Stomach (tissue), 9 donors: ENCODE results near the gene PANK4. TPM values are rescaled to one million over a fixed set of nuclear protein-coding genes. Genes with fewer than 3 reads are reported as not detected.

ENCODE experiments used
- DNase-seq, 2 donors: peaks; one replicate each; pipeline versions ENCODE4 v3.0.0 to v3.0.0-alpha.2; 2013 to 2019
- H3K27ac ChIP-seq, 5 donors: fragments of 200-600 bp in 4 of 5; sonication (generic) in 4 of 5; one replicate each; pipeline ENCODE4 v1.5.1; 2013 to 2019; ENCODE audit warnings: mild to moderate bottlenecking in 1 of 5, moderate library complexity in 1 of 5
- H3K27me3 ChIP-seq, 3 donors: fragments of 200-600 bp; sonication (generic); one replicate each; pipeline ENCODE4 v1.5.1; 2017 to 2019; ENCODE audit warnings: mixed run types in 1 of 3
- H3K36me3 ChIP-seq, 4 donors: fragments of 200-600 bp; sonication (generic); 1 replicate in 3 of 4; 2 replicates in 1 of 4; pipeline ENCODE4 v1.5.1; 2016 to 2019
- H3K4me1 ChIP-seq, 4 donors: fragments of 200-600 bp; sonication (generic); one replicate each; pipeline ENCODE4 v1.5.1; 2016 to 2019
- H3K4me3 ChIP-seq, 4 donors: fragments of 200-600 bp; sonication (generic) in 3 of 4; one replicate each; pipeline ENCODE4 v1.5.1; 2016 to 2019; ENCODE audit warnings: mild to moderate bottlenecking in 1 of 4
- H3K9me3 ChIP-seq, 4 donors: fragments of 200-600 bp; sonication (generic); one replicate each; pipeline ENCODE4 v1.5.1; 2016 to 2019
- EP300 ChIP-seq: sonication (generic); formaldehyde crosslinking; IDR thresholded peaks from one replicate; pipeline ENCODE4 v1.6.1; 2017; ENCODE audit warnings: antibody characterized with exemption
- POLR2A ChIP-seq, 4 donors: fragments of 450-650 bp; IDR thresholded peaks; one replicate each; pipeline ENCODE4 v1.6.1; 2016; ENCODE audit warnings: antibody characterized with exemption in 4 of 4, control low read depth in 2 of 4, mild to moderate bottlenecking in 1 of 4, moderate library complexity in 1 of 4
- POLR2AphosphoS5 ChIP-seq, 3 donors: sonication (generic); formaldehyde crosslinking; IDR thresholded peaks; one replicate each; pipeline ENCODE4 v1.6.1; 2016; ENCODE audit warnings: antibody characterized with exemption in 3 of 3
- WGBS, 5 donors: extraction: QIAGEN DNeasy Blood & Tissue Kit in 3 of 5; methylation state at CpG; one replicate each; pipeline versions ENCODE4 v1.1.5 to v1.1.7; 2013 to 2018; 5-methylcytosine and 5-hydroxymethylcytosine counted together
- intact Hi-C: fragments of 100-400 bp; cut with DNase I; formaldehyde crosslinking; loops from one replicate; pipeline ENCODE4 v1.15.1; 2023; ENCODE audit warnings: low total_unique reads
- polyA plus RNA-seq, 3 donors: library from polyadenylated mRNA; stranded (reverse); fragments of 200-250 nt; gene quantifications; one replicate each; pipeline ENCODE4 v1.2.3, GENCODE V29; 2013
- total RNA-seq, 5 donors: library from RNA; depleted of rRNA; stranded (reverse); fragments of >200 nt; gene quantifications; one replicate each; pipeline versions ENCODE4 v1.1.0 to v1.2.3, GENCODE V29; 2014 to 2016
- TF ChIP-seq, protein P1 (sequence below), 7 experiments: fragments of 450-650 bp in 4 of 7; fragments of 200-600 bp in 3 of 7; sonication (generic) in 3 of 7; IDR thresholded peaks; one replicate each; pipeline ENCODE4 v1.5.1; 2016 to 2019; ENCODE audit warnings: antibody characterized with exemption in 7 of 7, control low read depth in 2 of 7, mild to moderate bottlenecking in 1 of 7
- donor health status: healthy with polysubstance abuse.
- donor health status: Bipolar disorder and iron deficiency.
- donor health status: healthy.

PANK4 gene
- total and polyA plus RNA-seq, 8 donors = 6.4 to 86.0 (median 19.5) TPM

DNA sequence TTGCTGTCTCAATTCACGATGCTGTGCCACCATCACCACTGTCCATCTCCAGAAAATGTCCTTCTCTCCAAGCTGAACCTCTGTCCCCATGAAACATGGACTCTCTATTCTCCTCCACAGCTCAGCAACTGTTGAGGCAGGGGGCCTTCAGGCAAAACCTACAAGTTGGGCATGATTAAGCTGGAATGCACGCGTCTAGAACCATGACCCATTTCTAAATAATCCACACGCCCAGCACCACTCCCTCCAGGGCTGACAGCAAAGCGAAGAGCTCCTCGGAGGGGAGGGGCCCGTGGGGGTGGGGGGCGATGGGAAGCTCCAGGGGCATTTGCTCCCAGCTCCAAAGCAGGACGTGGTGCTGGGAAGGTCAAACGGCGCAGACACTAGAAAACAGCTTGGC lies 7.0 kb upstream of the PANK4 start:
- TF ChIP-seq POLR2A (IDR thresholded peaks at IDR 0.05) = no peak
- TF ChIP-seq POLR2AphosphoS5 (IDR thresholded peaks at IDR 0.05) = no peak
- TF ChIP-seq EP300 = no peak
- TF ChIP-seq, protein P1, sequence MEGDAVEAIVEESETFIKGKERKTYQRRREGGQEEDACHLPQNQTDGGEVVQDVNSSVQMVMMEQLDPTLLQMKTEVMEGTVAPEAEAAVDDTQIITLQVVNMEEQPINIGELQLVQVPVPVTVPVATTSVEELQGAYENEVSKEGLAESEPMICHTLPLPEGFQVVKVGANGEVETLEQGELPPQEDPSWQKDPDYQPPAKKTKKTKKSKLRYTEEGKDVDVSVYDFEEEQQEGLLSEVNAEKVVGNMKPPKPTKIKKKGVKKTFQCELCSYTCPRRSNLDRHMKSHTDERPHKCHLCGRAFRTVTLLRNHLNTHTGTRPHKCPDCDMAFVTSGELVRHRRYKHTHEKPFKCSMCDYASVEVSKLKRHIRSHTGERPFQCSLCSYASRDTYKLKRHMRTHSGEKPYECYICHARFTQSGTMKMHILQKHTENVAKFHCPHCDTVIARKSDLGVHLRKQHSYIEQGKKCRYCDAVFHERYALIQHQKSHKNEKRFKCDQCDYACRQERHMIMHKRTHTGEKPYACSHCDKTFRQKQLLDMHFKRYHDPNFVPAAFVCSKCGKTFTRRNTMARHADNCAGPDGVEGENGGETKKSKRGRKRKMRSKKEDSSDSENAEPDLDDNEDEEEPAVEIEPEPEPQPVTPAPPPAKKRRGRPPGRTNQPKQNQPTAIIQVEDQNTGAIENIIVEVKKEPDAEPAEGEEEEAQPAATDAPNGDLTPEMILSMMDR (IDR thresholded peaks at IDR 0.05) = no peak
- no peak overlapping the region for H3K27ac ChIP-seq
- no peaks in the 10 kb centered on the region for H3K9me3 ChIP-seq
- 72 to 84% (median 79%) methylated on average over 11 of the region's 11 CpGs for WGBS, 5 donors
- DNase-seq = no peak
- H3K4me3 ChIP-seq = no peak overlapping the region
- H3K36me3 ChIP-seq = no peaks in the 10 kb centered on the region
- H3K4me1 ChIP-seq = peaks cover 35 to 52% (median 51%) of the 10 kb centered on the region in 4 donors
- peaks cover 0 to 100% (median 52%) of the 10 kb centered on the region in 3 donors for H3K27me3 ChIP-seq
- intact Hi-C loops = no loop called here

DNA sequence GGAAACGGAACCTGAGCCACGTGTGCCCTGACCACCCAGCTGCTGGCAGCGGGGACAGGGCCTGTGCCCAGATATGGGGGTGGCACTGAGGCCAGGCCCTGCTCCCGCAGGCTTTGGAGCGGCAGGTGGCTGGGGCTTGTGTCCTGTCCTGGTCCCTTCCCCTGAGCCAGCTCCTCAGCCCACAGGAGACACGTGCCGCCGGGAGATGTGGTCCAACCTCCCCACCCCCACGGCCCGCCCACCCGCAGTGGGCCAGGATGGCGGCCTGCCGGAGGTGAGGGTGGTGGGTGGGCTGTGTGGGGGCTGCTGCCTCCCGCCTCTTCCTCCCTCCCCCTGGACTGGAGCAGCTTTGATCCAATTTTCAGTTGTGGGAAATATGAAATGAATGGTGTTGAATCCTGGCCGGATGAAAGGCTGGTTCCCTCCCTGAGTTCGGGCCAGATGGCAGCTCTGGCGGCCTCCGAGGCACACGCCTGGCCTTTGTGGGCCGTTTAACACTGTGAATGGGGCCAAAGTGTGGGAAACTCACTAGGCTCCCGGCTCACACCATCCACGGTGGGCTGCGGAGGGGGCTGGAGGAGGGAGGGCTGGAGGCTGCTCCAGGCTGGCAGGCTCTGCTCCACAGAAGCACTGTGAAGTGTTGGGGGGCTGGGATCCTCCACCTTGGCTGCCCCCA lies 6.2 kb upstream of the PANK4 start:
- H3K27me3 ChIP-seq = peaks cover 0 to 100% (median 59%) of the 10 kb centered on the region in 3 donors
- 66 to 85% (median 80%) methylated on average over 12 to 23 of the region's 23 CpGs for WGBS, 5 donors
- TF ChIP-seq, protein P1 (IDR thresholded peaks at IDR 0.05) = no peak
- TF ChIP-seq POLR2A (IDR thresholded peaks at IDR 0.05) = no peak
- no peak for TF ChIP-seq POLR2AphosphoS5 (IDR thresholded peaks at IDR 0.05)
- no peak for TF ChIP-seq EP300
- DNase-seq = peak in 1 of 2 donors; percentile 59
- no peak overlapping the region for H3K27ac ChIP-seq
- no peak overlapping the region for H3K4me3 ChIP-seq
- no peaks in the 10 kb centered on the region for H3K9me3 ChIP-seq
- H3K36me3 ChIP-seq = no peaks in the 10 kb centered on the region
- H3K4me1 ChIP-seq = peaks cover 42 to 59% (median 56%) of the 10 kb centered on the region in 4 donors
- intact Hi-C loops = no loop called here

DNA sequence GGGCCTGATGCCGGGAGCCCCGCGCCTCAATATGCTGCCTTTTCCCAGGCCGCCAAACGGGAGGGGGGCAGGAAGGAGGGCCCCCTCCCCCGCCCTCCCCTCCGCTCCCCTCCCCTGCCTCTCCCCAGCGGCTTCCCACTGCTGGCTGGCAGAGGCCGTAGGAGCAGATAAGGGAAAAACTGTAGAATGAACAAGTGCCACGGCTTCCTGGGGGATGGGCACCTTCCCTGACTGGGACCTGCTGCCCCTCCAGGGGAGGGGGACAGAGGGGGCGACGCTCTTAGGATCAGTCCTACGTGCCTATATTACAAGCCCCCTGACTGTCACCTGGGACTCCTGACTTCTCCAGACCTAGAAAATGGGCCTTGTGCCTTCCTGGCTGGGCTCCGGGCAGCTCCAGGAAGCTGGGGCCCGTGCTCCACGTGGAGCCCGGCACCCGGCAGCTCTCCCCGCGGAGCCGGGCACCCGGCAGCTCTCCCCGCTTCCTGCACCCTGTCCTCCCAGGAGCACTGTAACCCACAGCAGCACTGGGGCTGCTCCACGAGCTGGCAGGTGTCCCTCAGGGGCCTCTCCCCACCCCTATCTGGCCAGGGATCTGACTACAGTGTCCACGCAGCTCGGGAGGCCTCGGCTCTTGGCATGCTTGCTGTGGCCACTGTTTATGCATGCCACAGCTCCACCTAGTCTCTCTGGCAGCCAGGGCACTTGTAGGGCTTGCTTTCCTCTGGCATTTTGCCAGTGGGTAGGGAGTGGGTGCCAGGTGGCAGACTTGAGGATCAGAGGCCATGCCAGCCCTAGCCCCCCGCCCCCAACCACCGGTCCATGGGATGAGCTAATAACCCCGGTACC lies 4.3 kb upstream of the PANK4 start:
- peaks cover 52 to 66% (median 65%) of the 10 kb centered on the region in 4 donors for H3K4me1 ChIP-seq
- H3K27me3 ChIP-seq = peaks cover 0 to 88% (median 57%) of the 10 kb centered on the region in 3 donors
- no peaks in the 10 kb centered on the region for H3K36me3 ChIP-seq
- peak overlapping the region; percentile 31 to 55 (median 36) for H3K4me3 ChIP-seq
- H3K27ac ChIP-seq = peak overlapping the region in 4 of 5 donors; percentile 19 to 62 (median 32)
- TF ChIP-seq POLR2AphosphoS5 (IDR thresholded peaks at IDR 0.05) (no peak), EP300 (no peak), POLR2A (IDR thresholded peaks at IDR 0.05) (no peak)
- TF ChIP-seq, protein P1 (IDR thresholded peaks at IDR 0.05) = no peak
- WGBS, 5 donors = 6 to 16% (median 12%) methylated on average over 15 to 30 of the region's 30 CpGs
- no peaks in the 10 kb centered on the region for H3K9me3 ChIP-seq
- DNase-seq = peak; percentile 33 to 76
- intact Hi-C loops = no loop called here

DNA sequence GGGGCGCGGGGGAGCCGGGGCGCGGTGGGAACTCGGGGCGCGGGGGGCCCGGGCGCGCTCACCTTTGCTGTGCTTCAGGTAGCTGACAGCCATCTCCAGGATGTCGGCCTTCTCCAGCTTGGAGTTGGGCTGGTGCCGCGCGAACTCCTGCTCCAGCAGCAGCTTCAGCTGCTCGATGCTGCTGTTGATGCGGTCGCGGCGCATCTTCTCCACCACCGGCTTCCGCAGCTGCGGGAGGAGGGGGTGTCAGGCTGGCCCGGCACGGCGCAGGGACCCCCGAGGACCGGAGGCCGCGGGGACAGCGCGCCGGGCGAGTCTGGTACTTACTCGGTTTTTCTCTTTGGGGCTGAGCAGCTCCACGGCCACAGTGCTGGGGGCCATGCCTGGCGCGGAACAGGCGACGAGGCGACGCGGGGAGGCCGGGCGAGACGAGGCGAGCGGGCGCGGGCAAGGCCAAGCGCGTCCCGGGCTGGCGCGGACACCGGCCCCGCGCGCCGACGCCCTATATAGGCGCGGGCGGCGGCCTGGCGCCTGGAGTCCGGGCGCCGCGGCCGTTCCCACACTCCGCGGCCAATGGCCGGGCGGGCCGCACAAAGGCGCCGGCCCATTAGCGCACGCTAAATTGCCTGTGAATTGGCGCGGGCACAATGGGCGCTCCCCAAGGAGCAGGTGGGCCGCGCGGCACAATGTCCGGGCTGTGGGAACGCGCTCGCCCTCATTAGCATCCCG lies 3.6 kb upstream of the PANK4 start, which contains the start of gene HES5:
TSS of gene HES5 (minus strand) at position 480 of the 729 bp plus-strand sequence. CDS start at position 381, 99 bp downstream.
- Histone ChIP-seq H3K36me3 (no peaks in the 10 kb centered on the region), H3K27me3 (peaks cover 0 to 80% (median 50%) of the 10 kb centered on the region in 3 donors), H3K27ac (peak within 1 kb of the TSS in 4 of 5 donors; percentile 19 to 62 (median 32)), H3K4me1 (peaks cover 55 to 67% (median 65%) of the 10 kb centered on the region in 4 donors), H3K9me3 (no peaks in the 10 kb centered on the region), H3K4me3 (peak within 1 kb of the TSS; percentile 31 to 55 (median 36))
- TF ChIP-seq POLR2A (IDR thresholded peaks at IDR 0.05) = no peak
- TF ChIP-seq POLR2AphosphoS5 (IDR thresholded peaks at IDR 0.05) = no peak
- TF ChIP-seq, protein P1 (IDR thresholded peaks at IDR 0.05) = no peak
- TF ChIP-seq EP300 = no peak
- peak; percentile 51 to 69 for DNase-seq
- intact Hi-C loops = no loop called here
- 0 to 2% (median 2%) methylated on average over 10 to 91 of the region's 91 CpGs for WGBS, 5 donors
